Stomach smooth muscle (tissue), 2 donors: ENCODE measurements around the gene BACH2.
"Not testable (repeated sequence)": the region's sequence is repeated elsewhere in the genome, so short reads cannot be mapped to it uniquely, and the experiment has no call there.

Experiments
- H3K27ac ChIP-seq: one replicate; pipeline ENCODE4 v1.7.0; 2013; ENCODE audit warnings: mild to moderate bottlenecking, low read length, inconsistent platforms
- H3K27me3 ChIP-seq, 2 donors: one replicate each; pipeline ENCODE4 v1.7.0; 2013; ENCODE audit warnings: low read length in 2 of 2; ENCODE audit not compliant: insufficient read depth in 2 of 2, control insufficient read depth in 1 of 2
- H3K36me3 ChIP-seq, 2 donors: one replicate each; pipeline ENCODE4 v1.7.0; 2013; ENCODE audit warnings: low read length in 2 of 2; ENCODE audit not compliant: control insufficient read depth in 2 of 2, insufficient read depth in 2 of 2
- H3K4me1 ChIP-seq: one replicate; pipeline ENCODE4 v1.7.0; 2013; ENCODE audit warnings: low read length; ENCODE audit not compliant: control insufficient read depth, insufficient read depth
- H3K4me3 ChIP-seq, 2 donors: one replicate each; pipeline ENCODE4 v1.7.0; 2013; ENCODE audit warnings: low read length in 2 of 2
- H3K9ac ChIP-seq, 2 donors: one replicate each; pipeline ENCODE4 v1.7.0; 2013; ENCODE audit warnings: low read length in 2 of 2, mild to moderate bottlenecking in 1 of 2
- H3K9me3 ChIP-seq, 2 donors: one replicate each; pipeline ENCODE4 v1.7.0; 2013; ENCODE audit warnings: low read length in 2 of 2; ENCODE audit not compliant: control insufficient read depth in 2 of 2
- donor health status: healthy.
- donor health status: Pancreatic carcinoma.

The BACH2 gene

DNA sequence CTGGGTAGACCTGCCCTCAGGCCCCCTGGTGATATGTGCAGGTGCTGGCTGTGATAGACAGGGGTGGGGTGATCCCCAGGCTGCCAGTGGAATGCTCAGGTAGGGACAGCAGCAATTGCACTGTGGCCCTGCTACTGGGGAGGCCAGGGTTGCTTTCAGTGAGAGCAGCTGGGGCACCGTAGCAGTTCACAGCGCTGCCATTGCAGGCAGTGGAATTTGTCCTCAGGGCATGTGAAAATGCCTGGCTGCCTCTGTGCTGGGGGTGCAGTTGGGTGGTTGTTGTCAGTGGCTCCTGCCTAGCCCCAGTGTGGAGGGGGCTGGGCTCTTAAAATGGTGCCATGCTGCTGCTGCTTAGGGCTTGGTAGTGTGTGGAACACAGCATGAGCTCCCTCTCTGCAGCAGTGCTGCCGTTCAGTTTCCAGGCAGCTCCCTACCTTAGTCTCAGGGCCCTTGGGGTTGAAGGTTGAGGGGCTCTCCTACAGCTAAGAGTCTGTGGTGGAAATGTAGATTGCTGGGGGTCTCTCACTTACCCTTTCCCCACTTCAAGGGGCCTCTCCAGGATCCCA, 378.8 kb downstream of the BACH2 start:
- peaks cover 0 to 14% of the 10 kb centered on the region in 2 donors for H3K9me3 ChIP-seq
- H3K27ac ChIP-seq, result no peak overlapping the region
- no peaks in the 10 kb centered on the region for H3K36me3 ChIP-seq
- H3K27me3 ChIP-seq, result peaks cover 0 to 3% of the 10 kb centered on the region in 2 donors
- H3K9ac ChIP-seq, result no peak overlapping the region
- H3K4me1 ChIP-seq, result no peaks in the 10 kb centered on the region
- H3K4me3 ChIP-seq, result no peak overlapping the region

DNA sequence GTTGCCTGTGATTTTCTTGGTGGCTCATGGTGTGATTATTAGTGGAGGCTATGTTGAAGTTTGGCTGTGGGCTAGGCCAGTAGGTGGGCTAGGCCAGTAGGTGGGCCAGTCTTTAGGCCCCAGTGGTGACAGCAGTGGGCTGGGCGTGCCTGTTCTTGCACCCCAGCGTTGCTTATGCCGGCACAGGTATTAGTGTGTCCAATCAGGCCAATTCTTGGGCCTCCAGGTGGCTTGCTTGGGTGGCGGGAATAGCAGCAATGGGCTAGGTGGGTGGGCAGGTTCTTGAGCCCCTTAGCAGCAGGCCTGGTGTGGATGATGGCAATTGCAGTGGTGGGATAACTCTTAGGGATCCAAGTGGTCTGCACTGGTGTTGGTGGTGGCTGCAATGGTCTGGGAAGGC, 379.4 kb downstream of the BACH2 start:
- no peak overlapping the region for H3K9ac ChIP-seq
- H3K27ac ChIP-seq, result no peak overlapping the region
- no peaks in the 10 kb centered on the region for H3K36me3 ChIP-seq
- peaks cover 0 to 14% of the 10 kb centered on the region in 2 donors for H3K9me3 ChIP-seq
- H3K27me3 ChIP-seq, result peaks cover 0 to 3% of the 10 kb centered on the region in 2 donors
- H3K4me3 ChIP-seq, result no peak overlapping the region
- no peaks in the 10 kb centered on the region for H3K4me1 ChIP-seq

DNA sequence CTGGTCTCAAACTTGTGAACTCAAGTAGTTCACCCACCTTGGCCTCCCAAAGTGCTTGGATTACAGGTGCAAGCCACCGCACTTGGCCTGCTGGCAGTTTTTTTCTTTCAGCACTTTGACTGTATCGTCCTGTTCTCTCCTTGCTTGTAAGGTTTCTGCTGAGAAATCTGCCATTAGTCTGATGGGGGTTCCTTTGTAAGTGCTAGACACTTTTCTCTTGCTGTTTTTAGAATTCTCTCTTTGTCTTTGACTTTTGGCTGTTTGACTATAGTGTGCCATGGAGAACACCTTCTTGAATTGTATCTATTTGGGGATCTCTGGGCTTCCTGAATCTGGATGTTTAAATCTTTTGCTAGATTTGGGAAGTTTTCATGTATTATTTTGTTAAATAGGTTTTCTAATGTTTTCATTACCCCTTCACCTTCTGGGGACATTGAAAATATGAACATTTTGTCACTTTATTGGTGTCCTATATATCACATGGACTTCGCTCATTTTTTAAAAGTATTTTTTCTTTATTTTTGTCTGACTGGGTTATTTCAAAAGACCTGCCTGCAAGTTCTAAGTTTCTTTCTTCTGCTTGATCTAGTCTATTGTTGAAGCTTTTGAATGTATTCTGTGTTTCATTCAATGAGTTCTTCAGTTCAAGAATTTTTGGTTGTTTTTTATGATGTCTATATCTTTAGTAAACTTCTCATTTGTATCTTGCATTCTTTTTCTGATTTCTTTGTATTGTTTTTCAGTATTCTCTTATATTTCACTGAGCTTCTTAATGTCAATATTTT, 380.3 kb downstream of the BACH2 start:
- no peak overlapping the region for H3K4me3 ChIP-seq
- H3K27ac ChIP-seq, result no peak overlapping the region
- H3K27me3 ChIP-seq, result peaks cover 0 to 2% of the 10 kb centered on the region in 2 donors
- no peaks in the 10 kb centered on the region for H3K36me3 ChIP-seq
- H3K4me1 ChIP-seq, result no peaks in the 10 kb centered on the region
- peaks cover 0 to 14% of the 10 kb centered on the region in 2 donors for H3K9me3 ChIP-seq
- H3K9ac ChIP-seq, result no peak overlapping the region

DNA sequence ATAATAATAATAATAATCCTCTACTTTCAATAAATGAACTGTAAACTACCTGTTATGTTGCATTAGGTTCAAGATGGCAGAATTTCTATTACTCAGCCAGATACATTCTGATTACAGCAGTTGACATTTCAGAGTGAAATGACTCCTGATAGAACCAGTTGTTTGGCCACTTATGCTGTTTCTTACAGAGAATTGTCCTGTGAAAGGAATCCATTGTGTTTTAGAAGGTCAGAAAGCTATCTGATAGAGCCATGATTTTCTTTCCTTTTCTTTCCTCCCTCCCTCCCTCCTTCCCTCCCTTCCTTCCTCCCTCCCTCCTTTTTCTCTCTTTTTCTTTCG, 385.8 kb downstream of the BACH2 start:
- Histone ChIP-seq H3K9ac (no peak overlapping the region), H3K4me3 (no peak overlapping the region), H3K27me3 (no peaks in the 10 kb centered on the region), H3K4me1 (no peaks in the 10 kb centered on the region), H3K9me3 (peaks cover 0 to under 1% of the 10 kb centered on the region in 2 donors), H3K36me3 (no peaks in the 10 kb centered on the region), H3K27ac (no peak overlapping the region)

DNA sequence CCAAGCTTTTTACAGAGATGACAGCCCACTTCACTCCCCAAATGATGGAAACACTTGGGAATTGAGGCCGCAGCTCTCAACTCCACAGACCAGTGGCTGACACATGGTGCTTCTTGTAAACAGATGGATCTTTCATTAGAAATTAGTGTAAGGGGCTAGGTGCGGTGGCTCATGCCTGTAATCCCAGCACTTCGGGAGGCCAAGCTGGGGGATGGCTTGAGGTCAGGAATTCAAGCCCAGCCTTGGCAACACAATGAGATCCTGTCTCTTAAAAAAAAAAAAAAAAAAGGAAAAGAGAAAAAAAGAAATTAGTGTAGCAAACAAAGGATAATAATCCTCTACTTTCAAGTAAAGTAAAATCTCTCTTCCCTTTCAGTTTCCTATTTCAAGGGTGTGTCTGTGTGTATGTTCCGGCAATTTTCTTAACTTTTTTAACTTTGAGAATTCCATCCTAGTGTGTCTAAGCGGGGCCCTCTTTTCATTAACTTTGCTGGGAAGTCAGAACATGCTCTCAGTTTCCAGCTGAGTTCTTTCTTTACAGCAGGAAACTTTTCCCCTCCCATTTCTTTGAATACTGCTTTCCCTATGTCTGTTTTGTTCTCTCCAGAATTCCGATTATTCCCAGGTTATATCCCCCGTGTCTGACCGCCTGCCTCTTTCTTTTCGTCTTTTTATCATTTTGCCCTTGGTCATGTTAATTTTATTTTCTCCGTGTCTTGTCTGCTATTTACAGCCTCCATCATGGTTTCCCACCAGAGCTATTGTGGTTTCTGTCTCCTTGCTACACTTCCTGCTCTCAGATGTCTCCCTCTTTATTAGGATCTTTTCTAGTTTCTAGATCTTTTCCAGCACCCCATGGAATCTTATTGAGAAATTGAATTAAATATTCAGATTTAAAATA, 386.4 kb downstream of the BACH2 start:
- H3K36me3 ChIP-seq, H3K27ac ChIP-seq, H3K4me1 ChIP-seq, H3K27me3 ChIP-seq, H3K4me3 ChIP-seq, H3K9ac ChIP-seq, H3K9me3 ChIP-seq: not testable (repeated sequence)

DNA sequence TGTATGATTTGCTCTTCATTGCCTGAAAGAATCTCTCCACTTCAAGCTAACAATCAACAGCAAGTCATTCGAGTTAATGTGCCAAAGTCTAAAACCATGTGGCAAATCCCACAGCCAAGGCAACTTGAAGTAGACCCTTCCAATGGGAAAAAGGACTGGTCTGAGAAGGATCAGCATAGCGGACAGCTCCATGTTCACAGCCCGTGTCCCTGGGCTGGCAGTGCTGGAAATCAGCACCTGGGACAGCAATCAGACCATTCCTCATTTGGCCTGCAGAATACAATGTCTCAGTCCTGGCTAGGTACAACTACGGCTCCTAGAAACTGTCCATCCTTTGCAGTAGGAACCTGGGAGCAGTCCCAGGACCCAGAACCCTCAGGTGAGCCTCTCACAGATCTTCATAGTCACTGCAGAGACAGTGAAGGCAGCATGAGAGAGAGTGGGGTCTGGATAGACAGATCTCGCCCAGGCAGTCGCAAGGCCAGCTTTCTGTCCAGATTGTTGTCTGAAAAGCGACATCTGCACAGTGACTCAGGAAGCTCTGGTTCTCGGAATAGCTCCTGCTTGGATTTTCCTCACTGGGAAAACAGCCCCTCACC, 401.3 kb downstream of the BACH2 start:
- Histone ChIP-seq H3K4me3 (no peak overlapping the region), H3K4me1 (no peaks in the 10 kb centered on the region), H3K36me3 (no peaks in the 10 kb centered on the region), H3K27me3 (peaks cover 3 to 4% of the 10 kb centered on the region in 2 donors), H3K9ac (no peak overlapping the region), H3K27ac (no peak overlapping the region), H3K9me3 (peaks cover 0 to 2% of the 10 kb centered on the region in 2 donors)

DNA sequence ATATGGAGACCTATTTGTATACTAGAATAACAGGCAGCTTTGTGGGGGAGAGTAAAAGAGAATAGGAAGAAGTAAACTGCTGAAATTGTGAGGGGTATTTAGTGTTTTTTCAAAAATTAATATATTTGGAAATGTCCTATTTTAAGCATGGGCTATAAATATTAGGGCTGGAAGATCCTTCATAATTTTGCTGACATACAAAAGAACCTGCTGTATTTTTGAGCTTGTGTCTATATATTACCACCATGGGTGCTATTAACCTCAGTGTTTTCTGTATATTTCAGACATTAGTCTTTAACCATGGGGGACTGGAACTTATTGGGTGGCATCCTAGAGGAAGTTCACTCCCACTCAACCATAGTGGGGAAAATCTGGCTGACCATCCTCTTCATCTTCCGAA, 402.5 kb downstream of the BACH2 start, which contains the start of gene GJA10:
Gene GJA10, plus strand, starts transcription at position 301 of the 400 bp plus-strand sequence. Its CDS starts 0 bp downstream, at position 301.
- no peak within 1 kb of the TSS for H3K4me3 ChIP-seq
- H3K9me3 ChIP-seq, result no peaks in the 10 kb centered on the region
- no peaks in the 10 kb centered on the region for H3K4me1 ChIP-seq
- H3K27ac ChIP-seq, result no peak within 1 kb of the TSS
- peaks cover 3 to 4% of the 10 kb centered on the region in 2 donors for H3K27me3 ChIP-seq
- H3K36me3 ChIP-seq, result no peaks in the 10 kb centered on the region
- H3K9ac ChIP-seq, result no peak within 1 kb of the TSS

DNA sequence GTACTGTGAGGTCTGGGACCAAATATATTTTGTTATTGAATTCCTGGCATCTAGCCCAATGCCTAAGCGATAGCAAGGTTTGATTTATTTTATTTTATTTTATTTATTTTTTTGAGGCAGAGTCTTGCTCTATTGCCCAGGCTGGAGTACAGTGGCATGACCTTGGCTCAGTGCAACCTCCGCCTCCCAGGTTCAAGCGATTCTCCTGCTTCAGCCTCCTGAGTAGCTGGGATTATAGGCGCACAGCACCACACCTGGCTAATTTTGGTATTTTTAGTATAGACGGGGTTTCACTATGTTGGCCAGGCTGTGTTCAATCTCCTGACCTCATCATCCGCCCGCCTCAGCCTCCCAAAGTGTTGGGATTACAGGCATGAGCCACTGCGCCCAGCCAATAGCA, 404.1 kb downstream of the BACH2 start:
- H3K27me3 ChIP-seq, H3K27ac ChIP-seq, H3K4me3 ChIP-seq, H3K9ac ChIP-seq, H3K36me3 ChIP-seq, H3K4me1 ChIP-seq, H3K9me3 ChIP-seq: not testable (repeated sequence)

DNA sequence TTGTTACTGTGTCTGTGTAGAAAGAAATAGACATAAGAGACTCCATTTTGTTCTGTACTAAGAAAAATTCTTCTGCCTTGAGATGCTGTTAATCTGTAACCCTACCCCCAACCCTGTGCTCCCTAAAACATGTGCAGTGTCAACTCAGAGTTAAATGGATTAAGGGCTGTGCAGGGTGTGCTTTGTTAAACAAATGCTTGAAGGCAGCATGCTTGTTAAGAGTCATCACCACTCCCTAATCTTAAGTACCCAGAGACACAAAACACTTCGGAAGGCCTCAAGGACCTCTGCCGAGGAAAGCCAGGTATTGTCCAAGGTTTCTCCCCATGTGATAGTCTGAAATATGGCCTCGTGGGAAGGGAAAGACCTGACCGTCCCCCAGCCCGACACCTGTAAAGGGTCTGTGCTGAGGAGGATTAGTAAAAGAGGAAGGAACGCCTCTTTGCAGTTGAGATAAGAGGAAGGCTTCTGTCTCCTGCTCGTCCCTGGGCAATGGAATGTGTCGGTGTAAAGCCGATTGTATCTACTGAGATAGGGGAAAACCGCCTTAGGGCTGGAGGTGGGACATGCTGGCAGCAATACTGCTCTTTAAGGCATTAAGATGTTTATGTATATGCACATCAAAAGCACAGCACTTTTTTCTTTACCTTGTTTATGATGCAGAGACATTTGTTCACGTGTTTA, 405.7 kb downstream of the BACH2 start:
- H3K9me3 ChIP-seq, H3K9ac ChIP-seq, H3K4me3 ChIP-seq, H3K27ac ChIP-seq, H3K36me3 ChIP-seq, H3K4me1 ChIP-seq: not testable (repeated sequence)
- H3K27me3 ChIP-seq, result peaks cover 11 to 15% of the 10 kb centered on the region in 2 donors

DNA sequence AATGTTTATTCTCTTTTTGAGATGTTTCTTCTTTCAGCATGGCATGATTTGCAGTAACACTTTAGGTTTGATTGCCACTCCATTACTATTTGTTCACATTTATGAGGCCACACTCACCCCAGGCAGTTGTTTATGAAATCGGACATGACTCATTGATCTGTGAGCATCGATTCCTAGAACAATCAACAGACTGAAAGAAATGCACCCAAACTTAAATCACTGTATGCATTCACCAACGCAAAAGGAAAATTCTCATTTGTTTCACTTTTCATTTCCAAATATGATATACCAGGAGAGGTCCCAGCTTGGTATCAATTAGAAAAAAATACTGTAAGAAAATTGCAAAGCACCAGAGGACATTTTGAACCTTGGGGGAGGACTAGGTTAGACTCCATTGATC, 407.8 kb downstream of the BACH2 start:
- no peak overlapping the region for H3K27ac ChIP-seq
- peaks cover 11 to 12% of the 10 kb centered on the region in 2 donors for H3K27me3 ChIP-seq
- no peak overlapping the region for H3K9ac ChIP-seq
- H3K4me1 ChIP-seq, result no peaks in the 10 kb centered on the region
- no peak overlapping the region for H3K4me3 ChIP-seq
- no peaks in the 10 kb centered on the region for H3K36me3 ChIP-seq
- H3K9me3 ChIP-seq, result no peaks in the 10 kb centered on the region
